Islet of Langerhans (tissue), 1 donor: Measurements from ENCODE around the gene CEP104.

Experiments
- FAIRE-seq: peaks from one replicate; lab custom pipeline; 2011; peaks lifted over from hg19 to GRCh38; lab: Jason Lieb, UNC

The CEP104 gene

DNA sequence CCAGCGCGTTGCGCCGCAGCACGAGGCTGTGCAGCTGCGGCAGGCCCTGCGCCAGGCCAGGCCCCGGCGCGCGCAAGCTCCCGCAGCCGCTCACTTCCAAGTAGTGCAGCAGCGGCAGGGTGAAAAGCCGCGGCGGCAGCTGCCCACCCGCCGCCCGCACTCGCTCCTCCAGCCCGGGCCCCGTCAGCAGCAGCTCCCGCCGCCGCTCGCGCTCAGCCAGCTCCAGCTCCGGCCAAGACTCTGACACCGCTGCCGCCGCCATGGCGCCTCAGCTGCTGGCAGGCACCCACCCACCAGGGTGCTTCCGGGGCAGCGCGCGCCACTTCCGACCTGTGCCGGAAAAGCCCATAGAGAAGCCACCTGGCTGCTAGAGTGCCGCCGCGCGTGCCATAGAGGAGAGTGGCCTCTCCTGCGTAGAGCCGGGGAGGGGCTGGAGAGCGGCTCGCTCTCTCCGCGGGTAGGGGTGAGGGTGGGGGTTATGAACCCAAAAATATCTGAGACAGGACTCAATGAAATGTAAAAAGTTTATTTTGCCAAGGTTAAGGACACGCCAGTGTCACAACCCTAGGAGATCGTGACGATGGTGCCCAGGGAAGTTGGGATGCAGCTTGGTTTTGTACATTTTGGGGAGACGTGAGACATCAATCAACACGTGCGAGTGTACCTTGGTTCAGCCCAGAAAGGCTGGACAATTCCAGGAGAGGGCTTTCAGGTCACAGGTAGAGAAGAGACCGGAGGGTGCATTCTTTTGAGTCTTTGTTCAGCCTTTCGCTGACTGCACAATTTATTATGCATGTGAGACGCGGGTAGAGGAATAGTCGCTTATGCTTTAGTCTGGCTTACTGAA is 60.6 kb downstream of the CEP104 start, which contains the start of gene LRRC47:
Gene LRRC47 (minus strand): TSS at position 284 of the 847 bp plus-strand sequence. CDS start 22 bp downstream, at position 262.
- FAIRE-seq, result no peak

DNA sequence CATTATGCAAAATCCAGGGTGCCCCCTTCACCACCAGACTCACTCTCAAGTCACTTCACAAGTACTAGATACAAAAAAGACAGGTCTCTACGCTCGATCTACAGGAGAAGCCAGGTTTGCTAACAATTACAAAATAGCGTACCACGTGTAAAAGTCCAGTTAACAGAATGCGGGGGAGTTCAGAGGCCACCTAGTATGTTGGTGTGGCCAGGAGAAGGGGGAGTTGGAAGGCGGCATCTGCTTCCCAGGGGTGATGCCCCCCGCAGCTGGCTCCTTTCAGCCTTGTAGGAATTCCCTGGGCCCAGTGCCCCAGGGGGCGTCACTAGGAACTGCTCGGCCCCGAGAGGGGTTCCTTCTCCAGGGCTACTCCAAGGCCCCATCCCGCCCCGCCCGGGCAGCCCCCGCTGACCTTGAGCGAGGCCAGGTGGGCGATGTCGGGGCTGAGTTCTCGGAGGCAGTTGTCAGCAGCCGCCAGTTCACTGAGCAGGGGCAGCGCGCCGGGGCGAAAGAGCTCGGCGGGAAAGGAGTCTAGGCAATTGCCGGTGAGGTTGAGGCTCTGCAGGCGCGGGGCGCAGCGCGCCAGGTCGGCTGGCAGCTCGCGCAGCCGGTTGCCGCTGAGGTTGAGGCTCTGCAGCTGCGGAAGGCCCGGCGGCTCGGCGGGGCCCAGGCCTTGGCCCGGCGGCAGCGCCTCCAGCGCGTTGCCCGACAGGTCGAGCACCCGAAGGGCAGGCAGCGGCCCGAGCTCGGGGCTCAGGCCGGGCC is 61.4 kb downstream of the CEP104 start:
- FAIRE-seq, result no peak

DNA sequence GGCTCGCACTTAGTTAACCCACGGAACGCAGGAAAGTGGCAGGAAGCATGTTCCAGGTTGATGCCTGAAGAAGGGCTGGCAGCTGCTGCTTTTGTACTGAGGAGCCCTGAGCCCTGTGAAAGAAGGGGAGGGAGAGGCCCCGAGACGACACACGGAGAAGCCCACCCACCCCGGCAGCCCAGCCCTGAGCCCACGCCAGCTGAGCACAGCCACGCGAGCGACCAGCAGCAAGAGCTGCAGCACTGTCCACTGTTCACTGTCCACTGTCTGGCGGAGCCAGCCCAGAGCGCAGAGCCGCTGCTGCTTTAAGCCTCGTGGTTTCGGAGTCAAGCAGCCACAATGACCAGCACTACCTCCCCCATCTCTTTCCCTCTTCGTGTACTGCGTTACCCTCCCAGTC is 66.1 kb downstream of the CEP104 start:
- FAIRE-seq, result no peak

DNA sequence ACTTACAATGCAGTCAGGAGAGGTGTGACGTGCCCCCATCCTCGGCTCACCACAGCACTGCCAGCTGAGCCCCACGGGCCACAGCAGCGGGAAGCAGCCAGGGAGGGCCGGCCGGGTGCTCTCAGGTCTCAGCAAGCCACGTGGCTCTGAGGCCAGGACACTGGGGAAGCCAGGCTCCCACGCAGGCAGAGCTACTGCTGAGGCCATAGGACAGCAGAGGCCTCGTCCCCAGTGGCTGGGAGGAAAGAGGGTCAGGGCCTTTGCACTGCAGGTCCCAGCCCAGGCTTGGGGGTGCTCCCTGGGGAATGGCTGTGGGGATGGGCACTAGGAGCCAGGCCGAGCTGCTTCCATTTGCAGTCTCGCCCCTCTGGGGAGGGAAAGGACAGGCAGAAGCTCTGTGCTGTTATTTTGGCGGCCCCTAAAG is 66.5 kb downstream of the CEP104 start:
- FAIRE-seq, result no peak

DNA sequence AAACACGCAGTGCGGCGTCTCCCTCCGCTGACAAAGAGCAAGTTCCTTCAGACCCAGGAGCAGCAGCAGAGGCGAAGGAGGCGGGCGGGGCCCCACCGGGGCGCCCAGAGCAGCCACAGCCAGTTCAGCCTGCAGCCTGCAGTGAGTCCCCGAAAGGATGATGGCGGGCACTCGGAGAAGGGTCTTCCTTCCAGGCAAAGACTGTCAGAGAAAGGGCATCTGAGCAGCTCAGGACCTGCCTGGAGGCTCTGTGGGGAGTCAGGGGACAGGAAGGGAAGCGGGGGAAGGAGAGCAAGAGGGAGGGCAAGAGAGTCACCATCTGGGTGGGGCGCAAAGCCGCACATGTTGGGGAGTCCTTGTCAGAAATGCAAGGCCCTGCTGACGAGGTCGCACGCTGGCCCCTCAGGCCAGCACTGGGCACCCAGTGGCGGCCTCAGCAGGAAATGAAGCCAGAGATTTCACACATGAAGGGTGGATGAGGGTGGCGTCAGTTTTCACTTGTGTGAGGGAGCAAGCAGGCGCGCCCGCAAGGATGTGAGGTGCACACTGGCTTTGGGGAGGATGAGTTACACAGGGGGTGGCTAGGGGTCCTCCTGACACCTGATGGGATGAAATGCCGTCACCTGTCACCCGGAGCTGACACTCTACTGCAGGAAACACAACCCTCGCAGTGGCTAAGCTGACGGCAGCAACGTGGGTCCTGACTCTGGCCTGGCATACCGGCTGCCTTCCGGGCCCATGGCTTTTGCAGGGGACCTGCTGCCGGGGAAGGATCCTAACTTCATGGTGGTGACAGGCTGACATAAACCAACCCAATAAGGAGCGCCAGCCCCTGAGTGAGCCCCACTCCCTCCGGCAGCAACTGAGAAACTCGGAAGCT is 67.3 kb downstream of the CEP104 start:
- FAIRE-seq, result no peak

DNA sequence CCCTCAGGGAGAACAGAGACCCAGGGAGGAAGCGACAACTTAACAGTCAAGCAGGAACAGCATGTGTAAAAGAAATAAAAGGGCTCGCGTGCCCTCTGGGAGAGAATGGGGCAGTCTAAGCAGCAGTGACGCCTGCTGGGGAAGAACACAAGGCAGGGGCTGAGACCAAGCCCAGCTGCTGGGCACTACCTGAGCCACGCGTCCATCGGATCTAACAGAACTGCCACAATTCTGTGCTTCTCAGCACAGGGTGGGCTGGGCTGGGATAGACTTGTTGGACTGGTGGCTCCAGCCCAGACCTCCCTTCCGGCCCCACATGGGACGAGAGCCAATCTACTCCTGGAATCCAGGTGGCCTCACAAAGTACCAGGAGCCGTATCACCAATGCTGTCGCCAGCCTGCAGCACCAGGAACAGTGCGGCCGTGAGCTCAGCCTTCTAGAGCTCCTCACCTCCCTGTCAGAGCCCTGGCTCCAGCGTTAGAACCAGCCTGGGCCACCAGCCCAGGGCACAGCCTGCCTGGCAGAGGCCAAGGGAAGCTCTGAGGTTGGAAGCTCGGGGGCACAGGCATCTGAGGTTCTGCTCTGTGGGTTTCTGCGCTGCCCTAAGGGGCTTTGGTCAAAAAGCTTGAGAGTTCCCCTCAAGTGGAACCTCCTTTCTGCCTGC is 68.1 kb downstream of the CEP104 start:
- no peak for FAIRE-seq

DNA sequence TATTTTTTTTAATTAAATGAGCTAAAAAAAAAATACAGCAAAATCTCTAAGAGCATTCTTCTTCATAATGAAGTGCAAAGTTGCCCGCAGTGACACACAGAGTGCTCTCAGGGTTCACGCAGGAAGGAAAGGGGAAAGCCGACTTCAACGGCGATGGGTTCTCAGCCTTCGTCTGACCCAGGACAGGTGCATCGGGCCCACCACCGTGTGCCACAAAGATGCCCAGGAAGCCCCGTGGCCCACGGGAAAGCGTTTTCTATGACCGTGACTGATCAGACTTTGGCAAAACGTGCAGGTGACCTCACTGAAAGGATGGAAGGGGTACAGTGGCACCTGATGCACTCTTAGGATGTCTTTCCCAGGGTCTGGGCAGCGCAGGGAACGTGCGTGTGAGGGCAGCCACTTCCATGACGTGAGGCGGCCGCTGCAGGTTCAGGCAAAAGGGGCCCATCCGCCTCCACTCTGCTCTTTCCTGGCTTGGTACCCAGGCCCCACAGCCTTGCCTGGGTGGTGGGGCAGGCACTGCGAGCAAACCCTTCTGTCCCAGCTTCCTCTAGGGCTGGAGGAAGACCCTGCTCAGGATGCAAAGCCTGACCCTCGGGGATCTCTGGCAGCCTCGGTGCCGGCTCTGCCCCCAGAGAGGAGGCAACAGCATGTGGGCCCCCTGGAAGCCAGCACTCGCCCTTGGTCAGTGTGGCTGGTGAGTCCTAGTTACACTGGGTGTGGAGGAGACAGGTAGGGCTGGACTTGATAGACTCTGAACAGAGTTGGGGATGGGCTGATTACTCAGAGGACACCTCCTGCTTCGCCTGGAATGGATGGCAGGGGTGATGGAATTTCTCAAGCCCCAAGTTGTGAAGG is 69.0 kb downstream of the CEP104 start:
- FAIRE-seq, result no peak

DNA sequence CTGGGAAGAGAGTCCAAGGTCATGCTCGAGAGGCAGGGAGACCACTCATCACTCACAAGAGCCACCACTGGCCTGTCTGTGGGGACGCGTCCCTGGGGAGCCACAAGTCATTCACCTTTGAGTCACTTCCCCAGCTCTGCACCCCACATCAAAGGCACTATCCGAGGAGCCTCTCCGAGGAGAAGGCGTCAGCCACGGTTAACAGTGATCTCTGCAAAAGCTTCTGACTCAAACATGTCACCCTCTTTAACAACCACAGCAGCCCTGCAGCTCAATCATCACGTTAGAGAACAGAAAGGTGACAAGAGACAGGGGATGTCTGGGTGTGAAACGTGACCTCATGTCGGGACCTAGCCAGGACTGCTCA is 69.7 kb downstream of the CEP104 start:
- no peak for FAIRE-seq

DNA sequence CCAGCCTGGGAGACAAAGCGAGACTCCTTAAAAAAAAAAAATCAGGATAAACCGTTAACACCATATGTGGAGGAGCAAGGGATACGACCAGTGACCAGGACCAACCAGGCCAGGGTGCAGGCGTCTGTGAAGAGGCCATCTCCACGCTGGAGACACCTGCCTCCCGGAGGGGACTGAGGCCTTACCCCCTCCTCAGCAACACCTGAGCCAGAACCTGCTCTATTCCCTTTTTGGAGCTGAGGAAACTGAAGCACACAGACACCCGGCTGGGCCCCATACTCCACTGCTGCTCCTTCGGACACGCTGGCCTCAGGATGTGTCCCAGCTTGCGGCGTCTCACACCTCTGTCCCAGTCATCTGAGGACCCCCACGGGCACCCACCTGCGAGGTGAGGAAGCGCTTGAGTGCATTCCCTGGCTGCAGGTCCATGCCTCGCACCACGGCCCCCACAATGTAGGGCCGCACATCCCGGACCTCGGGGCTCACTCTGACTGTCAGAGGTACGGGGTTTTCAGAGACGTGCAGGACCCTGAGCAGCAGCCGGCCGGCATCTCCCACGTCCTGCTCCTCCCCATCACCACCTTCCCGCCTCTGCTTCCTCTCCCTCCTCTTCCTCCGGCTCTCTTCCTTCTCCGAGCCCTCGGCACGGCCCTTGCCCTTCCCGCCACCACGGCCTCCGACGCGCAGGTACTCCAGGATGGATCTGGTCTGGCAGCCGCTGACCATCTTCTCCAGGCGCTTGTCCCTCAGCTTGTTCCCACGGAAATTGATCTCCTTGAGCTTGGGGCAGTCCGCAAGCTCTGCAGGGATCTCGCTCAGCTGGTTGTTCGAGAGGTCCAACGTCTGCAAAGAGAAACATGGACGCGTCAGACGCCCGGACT is 70.3 kb downstream of the CEP104 start:
- no peak for FAIRE-seq

DNA sequence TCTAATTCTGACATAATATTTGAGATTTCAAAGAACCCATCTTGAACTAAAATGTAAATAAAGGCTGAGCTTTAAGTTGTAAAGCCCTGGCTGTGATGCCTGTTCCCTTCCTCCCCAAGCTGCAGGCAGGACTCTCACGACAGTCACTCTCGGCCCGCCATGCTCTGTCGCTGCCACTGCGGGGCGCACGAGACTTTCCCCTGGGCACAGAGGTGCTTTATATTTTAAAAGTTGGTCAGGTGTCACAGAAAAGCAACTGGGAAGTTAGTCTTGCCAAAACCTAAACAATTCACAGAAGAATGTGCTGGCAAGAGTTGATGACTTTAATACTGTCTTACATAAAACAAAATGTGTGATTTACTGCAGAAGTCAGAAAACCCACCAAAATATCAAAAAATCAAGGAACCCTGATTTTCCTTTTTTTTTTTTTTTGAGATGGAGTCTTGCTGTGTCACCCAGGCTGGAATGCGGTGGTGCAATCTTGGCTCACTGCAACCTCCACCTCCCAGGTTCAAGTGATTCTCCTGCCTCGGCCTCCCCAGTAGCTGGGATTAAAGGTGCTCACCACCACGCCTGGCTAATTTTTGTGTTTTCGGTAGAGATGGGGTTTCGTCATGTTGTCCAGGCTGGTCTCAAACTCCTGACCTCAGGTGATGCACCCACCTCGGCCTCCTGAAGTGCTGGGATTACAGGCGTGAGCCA is 71.4 kb downstream of the CEP104 start:
- FAIRE-seq, result no peak

DNA sequence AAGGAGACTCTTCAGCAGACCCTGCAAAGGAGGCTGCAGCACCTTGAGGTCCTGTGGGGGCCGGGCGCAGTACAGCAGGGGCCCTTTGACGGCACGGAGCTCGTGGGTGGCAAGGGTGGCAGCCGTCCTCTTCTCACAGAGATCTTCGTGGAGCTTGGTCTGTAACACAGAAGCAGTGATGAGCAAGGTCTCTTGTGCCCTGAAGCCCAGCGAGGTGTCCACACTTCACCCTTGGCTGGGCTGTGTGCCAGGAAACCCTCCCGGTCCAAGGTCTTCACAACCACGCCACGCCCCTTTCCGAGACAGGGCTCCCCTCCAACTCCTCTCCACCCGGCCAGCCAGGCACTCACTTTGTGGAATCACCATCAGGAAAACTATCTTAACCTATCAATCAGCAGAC is 72.0 kb downstream of the CEP104 start:
- FAIRE-seq, result no peak

DNA sequence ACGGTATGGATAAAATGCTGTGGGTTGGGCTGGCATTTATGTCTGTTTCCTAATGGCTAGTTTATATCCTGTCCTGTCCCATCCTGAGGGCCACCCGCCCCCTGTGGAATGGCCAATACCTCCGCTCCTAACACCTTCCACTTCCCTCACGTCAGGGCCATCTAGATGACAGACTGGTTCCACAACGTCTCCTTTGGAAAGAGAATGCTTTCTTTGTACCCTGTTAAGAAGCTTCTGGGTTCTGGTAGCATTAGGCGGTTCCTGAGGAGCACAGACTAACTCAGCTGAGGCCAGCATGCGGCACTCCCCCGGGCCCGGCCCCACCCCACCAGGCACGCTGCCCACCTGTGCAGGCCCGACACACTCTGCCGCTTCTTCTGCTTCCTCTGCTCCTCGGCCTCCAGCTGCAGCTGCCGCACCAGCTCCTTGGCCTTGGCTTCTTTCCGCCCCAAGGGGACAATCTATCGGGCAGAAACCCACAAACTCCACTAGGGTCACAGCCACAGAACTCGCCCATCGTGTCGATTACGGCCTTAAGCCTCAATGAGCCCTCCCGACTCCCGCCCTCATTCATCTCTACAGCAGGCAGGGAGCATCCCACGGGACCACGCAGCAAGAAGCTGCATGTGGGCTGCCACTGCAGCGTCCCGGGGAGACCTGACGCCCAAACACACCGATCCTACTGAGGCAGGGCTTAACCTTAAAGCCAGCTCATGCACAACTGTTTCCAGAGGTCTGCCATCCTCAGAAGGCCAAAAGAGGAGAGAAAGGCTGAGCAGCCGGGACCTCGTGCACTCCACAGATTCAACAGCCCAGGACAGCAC is 73.1 kb downstream of the CEP104 start:
- FAIRE-seq, result no peak

DNA sequence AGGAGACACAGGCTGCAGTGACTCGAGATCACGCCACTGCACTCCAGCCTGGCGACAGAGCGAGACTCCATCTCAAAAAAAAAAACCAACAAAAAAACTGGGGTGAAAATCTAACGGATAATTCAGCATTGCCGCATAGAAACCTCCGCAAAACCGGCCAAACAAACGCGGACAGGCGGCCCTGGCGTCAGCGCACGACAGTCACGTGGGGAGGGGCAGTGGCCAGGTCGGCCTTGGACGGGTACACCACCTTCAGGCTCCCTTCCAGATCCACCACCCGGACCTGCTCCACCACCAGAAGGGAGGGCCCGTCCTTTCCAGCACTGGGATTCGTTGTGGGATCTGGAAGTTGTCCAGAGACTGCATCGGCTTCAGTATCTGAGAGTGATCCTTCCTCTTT is 76.1 kb downstream of the CEP104 start:
- no peak for FAIRE-seq

DNA sequence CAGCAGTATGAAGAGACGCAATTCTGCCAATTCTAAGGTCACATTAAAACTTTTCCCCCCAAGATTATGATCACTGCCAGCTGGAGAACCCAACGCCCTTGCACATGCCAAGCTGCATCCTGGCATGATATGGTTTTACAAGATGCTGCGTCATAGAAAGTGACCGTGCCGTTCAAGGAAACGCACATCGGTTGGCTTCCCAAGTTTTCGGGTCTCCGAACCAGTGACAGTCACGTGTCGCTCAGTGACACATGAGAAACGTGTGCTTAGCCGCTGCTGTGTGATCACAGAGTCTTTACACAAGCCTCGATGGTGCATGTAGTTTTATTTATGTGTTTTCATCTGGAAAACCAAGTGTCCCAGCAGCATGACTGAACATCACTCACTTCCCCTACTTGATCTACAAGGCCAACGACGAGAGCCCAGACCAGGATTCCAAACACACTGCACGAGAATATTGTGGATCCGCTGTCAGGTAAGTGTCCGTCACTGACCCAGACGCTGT is 77.0 kb downstream of the CEP104 start:
- no peak for FAIRE-seq

DNA sequence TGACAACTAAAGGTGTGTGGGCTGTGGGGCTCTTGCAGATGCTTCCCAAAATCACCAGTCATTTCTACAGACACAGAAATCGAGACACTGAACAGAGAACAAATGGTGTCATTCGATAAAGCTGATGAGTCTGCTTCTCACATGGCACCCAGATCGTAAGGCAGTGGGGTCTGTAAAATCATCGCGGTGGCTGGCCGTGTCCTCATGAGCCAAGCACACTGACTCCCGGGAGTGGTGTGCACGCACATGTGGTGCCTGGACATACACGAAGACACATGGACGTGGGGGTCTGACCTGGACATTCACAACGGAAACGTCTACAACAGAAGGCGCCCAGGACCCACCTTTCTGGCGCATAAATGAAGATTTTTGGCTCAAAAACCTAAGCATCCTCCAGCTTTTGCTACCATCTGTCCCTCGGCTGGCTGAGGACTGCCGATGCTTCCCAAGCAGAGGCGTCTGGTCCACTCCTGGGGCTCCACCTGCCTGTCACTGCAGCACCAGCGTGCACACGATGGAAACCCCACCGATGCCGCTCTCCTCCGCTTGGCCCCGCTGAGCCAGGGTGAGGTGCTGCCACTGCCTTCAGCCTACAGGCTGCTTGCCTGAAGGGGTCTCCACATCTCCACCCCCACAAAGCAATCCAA is 77.6 kb downstream of the CEP104 start:
- FAIRE-seq, result no peak

DNA sequence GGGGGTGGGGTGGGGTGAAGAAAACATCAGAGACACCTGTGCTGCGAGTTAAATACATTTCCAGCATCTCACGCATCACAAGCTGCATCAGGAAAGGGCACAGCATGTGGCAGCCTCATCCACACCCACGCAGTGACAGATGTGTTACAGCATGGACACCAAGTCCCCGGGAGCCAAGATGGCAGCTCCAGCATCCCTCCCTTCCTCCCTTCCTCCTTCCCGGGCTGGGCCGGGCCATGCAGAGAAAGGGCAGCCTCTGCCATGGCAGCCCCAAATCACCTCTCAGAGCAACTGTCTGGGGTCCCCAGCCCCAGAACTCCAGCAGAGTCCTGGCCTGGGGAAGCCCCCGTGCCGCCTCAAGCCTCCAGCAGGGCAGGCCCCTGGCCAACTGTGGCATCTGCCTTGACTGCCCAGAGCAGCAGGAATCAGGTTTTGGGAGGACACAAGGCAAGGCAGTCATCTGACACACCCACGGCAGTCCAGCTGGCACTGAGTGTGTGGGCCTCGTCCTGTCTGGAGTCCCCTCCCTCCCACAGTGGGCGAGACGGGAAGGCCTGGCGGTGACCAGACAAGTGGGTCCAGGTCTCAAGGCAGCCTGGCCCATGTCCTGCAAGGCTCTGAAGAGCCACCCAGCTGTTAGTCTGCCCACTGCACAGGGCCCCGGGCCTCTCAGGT is 78.3 kb downstream of the CEP104 start:
- no peak for FAIRE-seq
